Testis (tissue), 3 donors: ENCODE data around the gene U2AF1. TPM values are rescaled to one million over a fixed set of nuclear protein-coding genes. Genes with fewer than 3 reads are reported as not detected.
"Not testable (repeated sequence)": the region's sequence is repeated elsewhere in the genome, so short reads cannot be mapped to it uniquely, and the experiment has no call there.

ENCODE experiments used
- DNase-seq: peaks from one replicate; pipeline ENCODE4 v3.0.0-alpha.2; 2019
- H3K27ac ChIP-seq, 2 donors: fragments of 200-600 bp; sonication (generic); one replicate each; pipeline ENCODE4 v1.5.1; 2019
- H3K27me3 ChIP-seq: fragments of 200-600 bp; sonication (generic); one replicate; pipeline ENCODE4 v1.5.1; 2019
- H3K36me3 ChIP-seq: fragments of 200-600 bp; sonication (generic); one replicate; pipeline ENCODE4 v1.5.1; 2017; ENCODE audit warnings: low read depth; ENCODE audit errors: missing control alignments
- H3K4me1 ChIP-seq: fragments of 200-600 bp; sonication (generic); one replicate; pipeline ENCODE4 v1.5.1; 2019
- H3K4me3 ChIP-seq, 2 donors: fragments of 200-600 bp; sonication (generic); one replicate each; pipeline ENCODE4 v1.5.1; 2017 to 2019
- H3K9me3 ChIP-seq: fragments of 200-600 bp; sonication (generic); one replicate; pipeline ENCODE4 v1.5.1; 2017
- WGBS, 2 donors: methylation state at CpG; one replicate each; pipeline ENCODE4 v1.1.5; 2018; 5-methylcytosine and 5-hydroxymethylcytosine counted together
- intact Hi-C: fragments of 100-400 bp; cut with DNase I; formaldehyde crosslinking; loops from one replicate; pipeline ENCODE4 v1.15.1; 2023; ENCODE audit warnings: low total_unique reads
- polyA plus RNA-seq: library from polyadenylated mRNA; stranded (reverse); fragments of 350-450 nt; fragmentation: Illumina TruSeq; extraction: RNeasy Lipid Tissue Mini Kit (QIAGEN cat#74804); gene quantifications from one replicate; pipeline ENCODE4 v1.2.3, GENCODE V29; 2014; ENCODE audit warnings: low read depth, low replicate concordance; ENCODE audit not compliant: insufficient read depth
- total RNA-seq, 2 donors: library from RNA; depleted of rRNA; stranded (reverse); fragments of >200 nt; gene quantifications; one replicate each; pipeline ENCODE4 v1.2.3, GENCODE V29; 2016

Gene U2AF1
- total and polyA plus RNA-seq, 3 donors from 2014 or later, result 57.2 to 106 (median 84.3) TPM

DNA sequence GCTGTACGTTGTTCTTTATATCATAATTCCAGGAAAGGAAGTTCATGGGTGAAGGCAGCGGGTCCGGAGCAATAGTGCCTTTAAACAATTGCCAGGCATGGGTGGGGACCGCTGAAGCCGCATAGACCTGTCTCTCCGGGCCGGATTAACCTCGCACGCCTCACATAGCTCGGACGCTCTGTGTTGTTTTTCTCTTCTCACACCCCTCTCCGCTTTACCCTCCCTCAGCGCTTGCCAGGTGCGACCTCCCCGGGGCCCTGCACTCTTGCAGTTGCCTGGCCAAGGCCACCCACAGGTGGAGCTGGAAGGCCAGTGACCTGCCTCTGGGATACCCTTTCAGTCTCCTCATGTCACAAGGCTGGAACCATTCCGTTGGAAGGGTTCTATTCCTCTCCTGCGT lies 807 bp upstream of the U2AF1 start:
- H3K36me3 ChIP-seq, intact Hi-C loops, H3K4me1 ChIP-seq, H3K4me3 ChIP-seq, H3K9me3 ChIP-seq, H3K27ac ChIP-seq, H3K27me3 ChIP-seq, DNase-seq: not testable (repeated sequence)
- WGBS, 2 donors, result no CpG with 5 or more reads among the region's 17 CpGs

DNA sequence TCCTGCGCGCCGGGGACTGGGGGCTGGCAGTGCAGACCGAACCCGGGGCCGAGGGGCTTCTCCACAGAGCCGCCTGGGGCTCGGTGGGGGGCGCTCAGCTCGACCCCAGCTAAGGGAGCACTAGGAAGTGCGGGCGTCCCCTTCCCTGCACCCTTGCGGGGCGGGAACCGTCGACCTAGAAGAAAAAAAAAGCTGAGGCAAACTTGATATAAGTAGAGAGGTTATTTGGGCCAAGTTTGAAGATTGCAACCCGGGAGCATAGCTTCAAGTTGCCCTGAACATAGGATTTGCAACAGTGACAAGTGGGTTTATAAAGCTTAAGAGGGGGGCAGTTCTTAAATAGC lies 396 bp upstream of the U2AF1 start:
- H3K4me1 ChIP-seq, H3K36me3 ChIP-seq, H3K4me3 ChIP-seq, H3K9me3 ChIP-seq, H3K27ac ChIP-seq, H3K27me3 ChIP-seq, DNase-seq, intact Hi-C loops: not testable (repeated sequence)
- WGBS, 2 donors, result no CpG with 5 or more reads among the region's 17 CpGs

DNA sequence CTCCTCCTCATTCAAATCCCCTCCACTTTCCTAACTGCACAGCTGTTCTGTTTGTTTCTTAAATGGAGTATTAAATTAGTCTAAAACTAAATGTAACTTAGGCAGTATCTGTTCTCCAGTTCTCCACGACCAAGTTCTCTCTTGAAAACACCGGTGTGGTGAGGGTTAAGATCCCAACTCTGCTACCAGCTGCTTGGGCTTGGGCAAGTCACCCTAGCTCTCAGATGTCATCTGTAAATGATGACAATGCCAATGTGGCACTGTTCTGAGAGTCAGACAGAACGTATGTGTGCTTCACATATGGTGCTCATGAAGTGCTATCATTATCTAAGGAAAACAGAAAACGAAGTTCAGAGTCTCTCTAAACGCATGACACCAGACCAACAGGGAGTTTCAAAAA lies 2.7 kb downstream of the U2AF1 start:
- H3K9me3 ChIP-seq, intact Hi-C loops: not testable (repeated sequence)

DNA sequence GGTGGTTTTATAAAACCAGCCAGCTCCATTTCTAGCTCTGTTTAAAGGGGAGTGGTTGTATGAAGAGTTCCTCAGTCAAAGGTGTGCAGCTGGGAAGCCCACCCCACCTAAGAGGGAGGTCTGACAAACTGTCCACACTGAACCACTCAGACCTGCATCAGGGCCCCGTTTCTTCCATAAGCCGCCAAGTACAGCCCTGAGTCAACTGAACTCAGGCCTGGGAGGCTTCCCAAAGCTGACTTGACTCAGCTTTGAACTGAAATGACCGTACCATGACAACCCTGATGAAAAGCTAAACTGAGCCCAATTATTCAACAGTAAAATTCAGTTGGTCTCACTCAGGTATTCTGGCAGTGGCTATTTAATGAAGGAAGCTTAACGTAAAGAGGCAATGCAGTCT lies 5.1 kb downstream of the U2AF1 start:
- H3K36me3 ChIP-seq, H3K27ac ChIP-seq, H3K4me1 ChIP-seq, H3K9me3 ChIP-seq, intact Hi-C loops, H3K4me3 ChIP-seq, DNase-seq, H3K27me3 ChIP-seq: not testable (repeated sequence)
- WGBS, 2 donors, result no CpG with 5 or more reads among the region's 4 CpGs

More for the DNA sequence above, 2.7 kb downstream of the U2AF1 start:
- H3K4me1 ChIP-seq, H3K27me3 ChIP-seq, H3K36me3 ChIP-seq, H3K4me3 ChIP-seq, DNase-seq, H3K27ac ChIP-seq: not testable (repeated sequence)
- WGBS, 2 donors, result 75 to 81% methylated on average over 2 of the region's 5 CpGs

DNA sequence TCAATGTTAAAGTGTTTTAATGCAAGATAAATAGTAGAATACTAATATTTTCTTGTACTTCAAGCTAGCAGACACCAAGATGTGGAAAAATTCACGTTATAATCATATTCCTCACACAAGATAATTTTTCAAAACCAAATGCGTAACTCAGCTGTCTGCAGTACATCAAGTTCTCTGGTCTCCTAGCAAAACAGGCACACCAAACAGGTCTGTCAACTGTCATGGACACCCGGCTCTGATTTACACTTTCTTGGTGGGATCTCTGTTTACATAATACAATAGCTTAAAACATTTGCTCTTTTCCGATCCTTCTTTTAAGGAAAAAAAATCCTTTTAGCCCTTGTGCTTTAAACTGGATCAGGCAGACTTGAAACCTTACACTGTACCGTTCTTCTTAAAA lies 5.7 kb downstream of the U2AF1 start:
- WGBS, 2 donors, result no CpG with 5 or more reads among the region's 5 CpGs
- DNase-seq, H3K27ac ChIP-seq, H3K27me3 ChIP-seq, H3K9me3 ChIP-seq, H3K4me1 ChIP-seq, H3K36me3 ChIP-seq, intact Hi-C loops, H3K4me3 ChIP-seq: not testable (repeated sequence)

DNA sequence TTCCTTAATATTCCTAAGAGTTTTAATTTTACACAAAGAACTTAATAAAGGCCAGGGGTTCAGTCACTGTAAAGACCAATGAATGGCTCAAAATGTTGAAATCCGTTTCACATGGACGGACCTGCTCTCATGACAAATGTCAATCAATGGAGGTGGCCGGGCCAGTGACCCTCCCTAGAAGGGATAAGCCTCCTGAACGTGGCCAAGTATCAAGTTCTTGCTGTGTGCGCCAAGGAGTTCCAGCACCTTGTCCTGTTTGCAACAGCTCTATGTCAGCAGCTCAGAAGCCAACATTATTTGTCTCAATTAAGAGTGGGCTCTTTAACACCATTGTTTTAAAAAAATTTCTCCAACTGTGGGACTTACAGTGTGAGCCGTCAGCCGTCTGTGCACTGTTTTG lies 6.4 kb downstream of the U2AF1 start:
- H3K4me3 ChIP-seq, DNase-seq, intact Hi-C loops, H3K4me1 ChIP-seq, H3K27me3 ChIP-seq, H3K36me3 ChIP-seq, H3K27ac ChIP-seq, H3K9me3 ChIP-seq: not testable (repeated sequence)
- no CpG with 5 or more reads among the region's 7 CpGs for WGBS, 2 donors

DNA sequence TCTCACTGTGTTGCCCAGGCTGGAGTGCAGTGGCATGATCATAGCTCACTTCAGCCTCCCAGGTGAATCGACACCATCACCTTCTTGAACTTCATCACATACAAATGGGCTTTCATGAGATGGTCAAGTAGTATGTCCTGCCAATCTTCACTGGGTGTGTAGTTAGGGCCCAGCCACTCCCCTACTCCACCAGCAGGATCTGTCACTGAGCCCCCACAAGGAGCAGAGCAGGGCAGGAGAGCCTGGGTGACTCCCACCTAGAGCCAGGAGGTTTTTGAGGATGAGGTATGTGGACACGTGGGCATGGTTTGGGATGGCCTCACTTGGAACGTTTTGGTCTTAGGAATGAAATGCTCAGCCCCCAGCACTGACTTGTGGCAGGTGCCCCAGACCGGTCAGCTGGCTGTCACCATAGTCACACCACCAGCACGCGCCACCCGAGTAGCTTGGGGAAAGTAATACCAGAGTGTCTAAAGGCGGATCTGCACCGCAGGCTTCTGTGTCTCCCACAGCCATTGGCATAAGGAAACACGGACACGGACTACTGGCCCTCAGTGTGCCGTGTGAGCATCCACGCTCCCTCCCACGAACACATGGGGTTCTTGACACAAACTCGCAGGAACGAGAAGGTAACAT lies 15.3 kb downstream of the U2AF1 start:
- H3K4me3 ChIP-seq, DNase-seq, H3K27me3 ChIP-seq, H3K36me3 ChIP-seq, H3K4me1 ChIP-seq, H3K9me3 ChIP-seq, intact Hi-C loops, H3K27ac ChIP-seq: not testable (repeated sequence)
- WGBS, 2 donors, result no CpG with 5 or more reads among the region's 16 CpGs

DNA sequence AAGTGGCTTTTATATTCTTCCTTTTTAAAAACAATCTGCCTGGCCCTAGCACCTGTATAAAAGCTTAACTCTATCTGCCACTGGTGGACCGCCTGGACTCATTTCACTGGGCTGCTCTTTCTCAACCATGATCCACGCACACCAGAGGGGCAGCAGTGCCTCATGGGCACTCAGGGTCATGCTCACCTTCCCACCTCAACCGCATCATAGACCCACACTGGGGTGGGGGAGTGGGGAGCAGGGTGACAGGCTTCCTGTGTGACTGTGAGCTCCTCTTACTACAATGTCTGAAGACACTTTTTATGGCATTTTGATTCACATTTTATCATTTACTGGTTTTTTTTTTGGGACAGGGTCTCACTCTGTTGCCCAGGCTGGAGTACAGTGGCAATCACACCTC lies 16.4 kb downstream of the U2AF1 start:
- DNase-seq, H3K36me3 ChIP-seq, intact Hi-C loops, H3K9me3 ChIP-seq, H3K4me3 ChIP-seq, H3K27me3 ChIP-seq, H3K4me1 ChIP-seq, H3K27ac ChIP-seq: not testable (repeated sequence)
- WGBS, 2 donors, result no CpG with 5 or more reads among the region's 3 CpGs

DNA sequence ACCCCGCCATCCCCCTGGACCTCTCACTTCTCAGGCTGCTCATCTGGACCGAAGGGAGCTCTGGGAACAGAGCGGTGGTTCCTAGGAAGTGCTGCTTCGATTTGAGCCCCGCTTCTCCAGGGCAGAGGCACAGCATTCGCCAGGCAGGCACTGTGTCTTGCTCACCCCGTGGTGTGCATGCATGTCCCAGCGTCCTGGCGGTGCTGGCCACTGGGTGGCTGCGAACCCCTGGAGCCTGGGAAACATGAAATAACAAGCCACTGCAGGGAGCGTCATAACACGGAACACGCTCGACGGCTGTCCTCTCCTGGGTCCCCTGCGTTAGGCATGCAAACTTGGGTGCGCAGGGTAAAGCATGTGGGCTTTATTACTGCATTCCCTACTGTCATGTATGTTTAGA lies 17.9 kb downstream of the U2AF1 start:
- DNase-seq, intact Hi-C loops, H3K9me3 ChIP-seq, H3K4me1 ChIP-seq, H3K27me3 ChIP-seq, H3K4me3 ChIP-seq, H3K36me3 ChIP-seq, H3K27ac ChIP-seq: not testable (repeated sequence)
- WGBS, 2 donors, result no CpG with 5 or more reads among the region's 17 CpGs

DNA sequence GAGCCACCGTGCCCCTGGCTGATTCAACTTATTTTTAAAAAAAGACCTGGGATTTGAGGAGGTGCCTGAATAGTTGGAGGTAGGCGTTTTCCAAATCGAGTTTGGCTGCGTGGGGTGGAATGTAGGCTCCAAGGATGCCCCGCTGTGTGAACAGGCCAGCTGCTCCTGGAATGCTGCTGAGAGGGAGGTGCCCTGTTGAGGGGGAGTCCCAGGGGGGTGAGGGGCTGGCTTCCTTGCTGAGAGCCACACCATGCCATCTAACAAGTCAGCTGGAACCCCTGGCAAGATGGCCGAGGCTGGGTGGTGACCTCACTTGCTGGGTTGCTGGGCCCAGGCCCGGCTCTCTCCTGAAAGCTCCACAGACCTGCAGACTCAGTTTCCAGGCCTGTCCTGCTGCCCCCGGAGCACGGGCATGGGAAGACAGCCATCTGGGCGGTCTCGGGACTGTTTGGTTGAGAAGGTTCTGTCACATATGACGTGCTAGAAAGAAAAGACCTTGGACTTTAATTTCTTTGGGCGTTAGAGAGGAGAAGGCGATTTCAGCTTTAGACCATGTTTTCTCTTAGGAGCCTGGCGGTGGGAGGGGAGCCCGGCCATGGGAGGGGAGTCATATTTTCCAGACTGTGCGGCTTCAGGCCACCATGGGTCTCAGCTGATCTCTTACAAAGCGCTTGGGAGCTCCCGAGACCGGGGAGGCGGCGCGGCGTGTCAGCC lies 24.6 kb downstream of the U2AF1 start:
- H3K27ac ChIP-seq, H3K36me3 ChIP-seq, intact Hi-C loops, H3K4me3 ChIP-seq, H3K27me3 ChIP-seq, H3K9me3 ChIP-seq, DNase-seq, H3K4me1 ChIP-seq: not testable (repeated sequence)
- no CpG with 5 or more reads among the region's 24 CpGs for WGBS, 2 donors

DNA sequence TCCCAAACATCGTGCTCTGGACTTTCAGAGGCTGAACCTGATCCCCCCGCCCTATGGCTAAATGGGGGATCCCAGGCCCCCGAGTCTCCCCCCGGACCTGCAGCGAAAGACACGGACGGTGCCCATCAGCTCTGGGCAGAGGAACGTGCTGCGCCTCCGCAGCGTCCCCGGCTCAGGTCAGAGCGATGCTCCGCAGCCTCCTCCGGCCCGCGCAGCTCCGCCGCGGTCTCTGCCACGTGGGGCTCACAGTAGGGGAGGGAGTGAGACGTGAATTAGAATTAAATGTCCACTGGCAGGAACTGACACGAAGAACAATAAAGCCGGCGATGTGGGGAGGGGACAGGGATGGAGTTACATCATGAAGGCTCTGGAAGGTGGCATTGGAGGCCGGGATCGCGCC lies 30.7 kb downstream of the U2AF1 start:
- no CpG with 5 or more reads among the region's 28 CpGs for WGBS, 2 donors
- intact Hi-C loops, H3K4me3 ChIP-seq, H3K36me3 ChIP-seq, H3K27ac ChIP-seq, DNase-seq, H3K4me1 ChIP-seq, H3K27me3 ChIP-seq, H3K9me3 ChIP-seq: not testable (repeated sequence)

DNA sequence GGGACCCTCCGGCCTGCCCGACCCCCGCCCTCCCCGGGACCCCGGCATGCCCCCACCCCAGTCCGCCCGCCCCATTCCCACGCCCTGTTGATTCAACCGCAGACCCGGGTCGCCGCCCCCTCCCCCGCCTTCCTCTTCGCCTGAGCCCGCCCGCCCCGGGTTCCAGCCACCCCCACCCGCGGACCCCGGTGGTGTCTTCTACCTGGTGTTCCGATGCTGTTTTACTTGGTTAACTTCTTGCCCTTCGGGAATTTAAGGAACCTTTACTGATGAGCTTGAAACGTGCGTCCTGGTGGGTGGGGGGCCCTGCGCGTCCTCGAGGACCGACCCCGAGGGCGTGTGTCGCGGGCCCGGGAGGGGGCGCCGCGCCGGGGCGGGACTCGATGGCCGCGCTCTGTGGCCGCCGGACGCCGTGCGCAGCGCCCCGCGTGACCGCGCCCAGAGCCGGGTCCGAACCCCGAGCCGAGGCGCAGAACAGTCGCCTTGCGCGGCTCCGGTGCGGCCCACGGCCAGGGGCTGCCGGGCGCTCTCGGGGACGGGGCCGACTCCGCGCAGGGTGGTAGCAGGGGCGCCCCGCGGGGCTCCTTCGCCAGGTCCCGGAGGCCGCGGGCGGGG lies 31.2 kb downstream of the U2AF1 start:
- H3K4me3 ChIP-seq, intact Hi-C loops, H3K27me3 ChIP-seq, DNase-seq, H3K4me1 ChIP-seq, H3K9me3 ChIP-seq, H3K27ac ChIP-seq, H3K36me3 ChIP-seq: not testable (repeated sequence)
- no CpG with 5 or more reads among the region's 77 CpGs for WGBS, 2 donors
